Measurements from ENCODE around the gene UBE2F. TPM values are rescaled to one million over a fixed set of nuclear protein-coding genes. Genes with fewer than 3 reads are reported as not detected.

Gene UBE2F
- total RNA-seq, 1 donor from 2014 or later = 38.6 TPM

DNA sequence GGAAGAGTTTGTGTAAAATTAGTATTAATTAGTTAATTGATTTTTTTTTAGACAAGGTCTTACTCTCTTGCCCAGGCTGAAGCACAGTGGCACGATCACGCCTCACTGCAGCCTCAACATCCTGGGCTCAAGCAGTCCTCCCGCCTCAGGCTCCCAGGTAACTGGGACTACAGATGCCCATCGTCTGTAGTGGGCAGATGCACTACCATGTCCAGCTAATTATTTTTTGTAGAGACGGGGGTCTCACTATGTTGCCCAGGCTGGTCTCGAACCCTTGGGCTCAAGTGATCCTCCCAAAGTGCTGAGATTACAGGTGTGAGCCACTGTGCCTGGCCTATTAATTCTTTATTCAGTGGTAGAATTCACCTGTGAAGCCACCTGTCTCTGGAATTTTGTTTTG is 41.1 kb downstream of the UBE2F start:
- no peak for DNase-seq (ENCODE audit: low spot score, unreplicated experiment)
- H3K4me1 Mint-ChIP-seq (ENCODE audit: low read depth) = no peaks in the 10 kb centered on the region
- no peaks in the 10 kb centered on the region for H3K27me3 Mint-ChIP-seq
- no peak overlapping the region for H3K27ac Mint-ChIP-seq
- TF ChIP-seq, protein P1, sequence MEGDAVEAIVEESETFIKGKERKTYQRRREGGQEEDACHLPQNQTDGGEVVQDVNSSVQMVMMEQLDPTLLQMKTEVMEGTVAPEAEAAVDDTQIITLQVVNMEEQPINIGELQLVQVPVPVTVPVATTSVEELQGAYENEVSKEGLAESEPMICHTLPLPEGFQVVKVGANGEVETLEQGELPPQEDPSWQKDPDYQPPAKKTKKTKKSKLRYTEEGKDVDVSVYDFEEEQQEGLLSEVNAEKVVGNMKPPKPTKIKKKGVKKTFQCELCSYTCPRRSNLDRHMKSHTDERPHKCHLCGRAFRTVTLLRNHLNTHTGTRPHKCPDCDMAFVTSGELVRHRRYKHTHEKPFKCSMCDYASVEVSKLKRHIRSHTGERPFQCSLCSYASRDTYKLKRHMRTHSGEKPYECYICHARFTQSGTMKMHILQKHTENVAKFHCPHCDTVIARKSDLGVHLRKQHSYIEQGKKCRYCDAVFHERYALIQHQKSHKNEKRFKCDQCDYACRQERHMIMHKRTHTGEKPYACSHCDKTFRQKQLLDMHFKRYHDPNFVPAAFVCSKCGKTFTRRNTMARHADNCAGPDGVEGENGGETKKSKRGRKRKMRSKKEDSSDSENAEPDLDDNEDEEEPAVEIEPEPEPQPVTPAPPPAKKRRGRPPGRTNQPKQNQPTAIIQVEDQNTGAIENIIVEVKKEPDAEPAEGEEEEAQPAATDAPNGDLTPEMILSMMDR (IDR thresholded peaks at IDR 0.05; ENCODE audit: unreplicated experiment) = no peak
- H3K9me3 Mint-ChIP-seq (ENCODE audit: low read depth) = no peaks in the 10 kb centered on the region
- no peak overlapping the region for H3K4me3 Mint-ChIP-seq (ENCODE audit: low read depth)
- peaks cover 15% of the 10 kb centered on the region for H3K36me3 Mint-ChIP-seq (ENCODE audit: insufficient read depth)

DNA sequence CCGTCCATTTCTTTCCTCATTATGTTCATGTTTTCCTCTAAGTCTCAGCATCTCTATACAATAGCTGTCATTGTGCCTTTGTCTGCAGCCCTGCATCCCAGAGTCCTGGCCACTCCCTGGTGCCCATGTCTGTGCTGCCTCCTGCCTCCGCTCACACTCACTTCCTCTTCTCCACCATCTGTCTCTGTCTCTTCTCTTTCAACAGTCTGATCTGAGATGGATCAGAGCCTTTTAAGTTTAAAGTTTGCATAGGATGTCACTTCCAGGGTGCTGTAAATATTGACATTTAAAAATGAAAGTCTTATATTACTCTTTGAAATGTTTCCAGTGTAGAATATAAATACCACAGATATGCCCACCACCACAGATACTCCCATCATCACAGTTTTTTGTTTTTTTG is 42.7 kb downstream of the UBE2F start:
- DNase-seq (ENCODE audit: low spot score, unreplicated experiment) = no peak
- Mint-ChIP-seq H3K27me3 (no peaks in the 10 kb centered on the region), H3K36me3 (ENCODE audit: insufficient read depth) (peaks cover 10% of the 10 kb centered on the region), H3K4me1 (ENCODE audit: low read depth) (no peaks in the 10 kb centered on the region), H3K4me3 (ENCODE audit: low read depth) (no peak overlapping the region), H3K9me3 (ENCODE audit: low read depth) (no peaks in the 10 kb centered on the region), H3K27ac (no peak overlapping the region)
- TF ChIP-seq, protein P1 (IDR thresholded peaks at IDR 0.05; ENCODE audit: unreplicated experiment) = no peak

DNA sequence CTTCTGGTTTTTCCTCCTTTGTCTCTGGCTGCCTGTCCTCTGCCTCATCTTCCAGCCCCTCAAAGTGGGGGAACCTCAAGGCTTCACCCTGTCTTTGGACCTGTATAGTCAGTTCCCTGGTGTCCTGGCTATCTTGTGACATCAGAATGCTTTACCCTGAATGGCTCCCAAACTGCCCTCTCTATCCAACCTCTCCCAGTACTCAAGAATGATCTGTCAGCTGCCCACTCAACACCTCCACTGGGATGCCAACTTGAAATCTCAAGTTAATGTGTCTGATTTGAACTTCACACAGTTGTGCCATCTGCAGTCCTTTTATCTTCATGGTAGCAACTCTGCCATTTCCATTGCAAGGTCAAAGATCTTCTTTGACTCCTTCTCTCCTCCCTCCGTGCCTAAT is 43.8 kb downstream of the UBE2F start:
- H3K27ac Mint-ChIP-seq = no peak overlapping the region
- H3K9me3 Mint-ChIP-seq (ENCODE audit: low read depth) = no peaks in the 10 kb centered on the region
- H3K4me3 Mint-ChIP-seq (ENCODE audit: low read depth) = no peak overlapping the region

DNA sequence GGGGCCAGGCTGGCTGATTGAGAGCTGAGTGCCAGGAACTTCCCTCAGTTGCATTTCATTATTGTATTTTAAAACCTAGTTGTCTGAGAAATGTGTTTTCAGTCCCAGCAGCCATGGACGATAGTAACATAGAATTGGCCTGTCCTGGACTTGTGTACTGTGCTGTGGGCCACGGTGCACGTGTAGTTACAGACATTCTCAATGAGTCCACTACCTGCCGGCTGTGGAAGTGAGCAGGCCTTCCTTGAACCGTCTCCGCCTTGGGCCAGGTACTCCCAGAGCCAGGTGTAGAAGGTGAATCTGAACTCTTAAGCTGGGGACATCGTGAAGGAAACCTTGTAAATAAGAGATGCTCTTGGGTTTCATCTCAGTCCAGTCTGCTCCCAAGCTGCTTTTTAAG is 47.0 kb downstream of the UBE2F start:
- no peaks in the 10 kb centered on the region for H3K9me3 Mint-ChIP-seq (ENCODE audit: low read depth)
- no peak overlapping the region for H3K27ac Mint-ChIP-seq
- H3K4me1 Mint-ChIP-seq (ENCODE audit: low read depth) = no peaks in the 10 kb centered on the region
- no peak overlapping the region for H3K4me3 Mint-ChIP-seq (ENCODE audit: low read depth)
- no peaks in the 10 kb centered on the region for H3K27me3 Mint-ChIP-seq
- peaks cover 4% of the 10 kb centered on the region for H3K36me3 Mint-ChIP-seq (ENCODE audit: insufficient read depth)
- TF ChIP-seq, protein P1 (IDR thresholded peaks at IDR 0.05; ENCODE audit: unreplicated experiment) = no peak
- no peak for DNase-seq (ENCODE audit: low spot score, unreplicated experiment)

More for the DNA sequence above, 43.8 kb downstream of the UBE2F start:
- H3K36me3 Mint-ChIP-seq (ENCODE audit: insufficient read depth) = peaks cover 9% of the 10 kb centered on the region
- TF ChIP-seq, protein P1 (IDR thresholded peaks at IDR 0.05; ENCODE audit: unreplicated experiment) = no peak
- H3K4me1 Mint-ChIP-seq (ENCODE audit: low read depth) = no peaks in the 10 kb centered on the region
- DNase-seq (ENCODE audit: low spot score, unreplicated experiment) = no peak
- no peaks in the 10 kb centered on the region for H3K27me3 Mint-ChIP-seq

DNA sequence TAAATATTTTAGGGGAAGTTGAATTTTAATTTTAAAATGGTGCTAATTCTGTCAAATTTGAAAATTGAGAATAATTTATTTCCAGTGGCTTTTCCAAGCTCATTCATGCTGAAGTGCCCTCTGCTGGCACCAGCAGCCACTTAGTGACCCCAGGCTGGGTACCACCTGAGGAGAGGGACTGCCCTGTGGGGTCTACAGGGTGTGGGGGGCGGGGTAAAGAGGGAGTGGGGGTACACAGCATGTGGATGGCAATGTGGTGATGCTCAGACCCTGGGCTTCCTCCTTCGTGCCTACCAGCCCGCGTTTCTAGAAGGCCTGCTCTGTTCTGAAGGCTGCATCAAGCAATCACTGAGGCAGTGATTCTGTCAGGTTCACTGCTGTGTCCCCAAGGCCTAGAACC is 48.9 kb downstream of the UBE2F start:
- Mint-ChIP-seq H3K27ac (no peak overlapping the region), H3K4me1 (ENCODE audit: low read depth) (no peaks in the 10 kb centered on the region), H3K36me3 (ENCODE audit: insufficient read depth) (peaks cover 5% of the 10 kb centered on the region), H3K27me3 (no peaks in the 10 kb centered on the region), H3K4me3 (ENCODE audit: low read depth) (no peak overlapping the region), H3K9me3 (ENCODE audit: low read depth) (no peaks in the 10 kb centered on the region)
- TF ChIP-seq, protein P1 (IDR thresholded peaks at IDR 0.05; ENCODE audit: unreplicated experiment) = peak; percentile 20
- no peak for DNase-seq (ENCODE audit: low spot score, unreplicated experiment)

Measured in progenitor cell of endocrine pancreas (in vitro differentiated cells).